Measurements from ENCODE around the gene ATP5MC3.
A peak's percentile ranks its signal among the peaks of the same experiment; 100 is the strongest.

Gene ATP5MC3

DNA sequence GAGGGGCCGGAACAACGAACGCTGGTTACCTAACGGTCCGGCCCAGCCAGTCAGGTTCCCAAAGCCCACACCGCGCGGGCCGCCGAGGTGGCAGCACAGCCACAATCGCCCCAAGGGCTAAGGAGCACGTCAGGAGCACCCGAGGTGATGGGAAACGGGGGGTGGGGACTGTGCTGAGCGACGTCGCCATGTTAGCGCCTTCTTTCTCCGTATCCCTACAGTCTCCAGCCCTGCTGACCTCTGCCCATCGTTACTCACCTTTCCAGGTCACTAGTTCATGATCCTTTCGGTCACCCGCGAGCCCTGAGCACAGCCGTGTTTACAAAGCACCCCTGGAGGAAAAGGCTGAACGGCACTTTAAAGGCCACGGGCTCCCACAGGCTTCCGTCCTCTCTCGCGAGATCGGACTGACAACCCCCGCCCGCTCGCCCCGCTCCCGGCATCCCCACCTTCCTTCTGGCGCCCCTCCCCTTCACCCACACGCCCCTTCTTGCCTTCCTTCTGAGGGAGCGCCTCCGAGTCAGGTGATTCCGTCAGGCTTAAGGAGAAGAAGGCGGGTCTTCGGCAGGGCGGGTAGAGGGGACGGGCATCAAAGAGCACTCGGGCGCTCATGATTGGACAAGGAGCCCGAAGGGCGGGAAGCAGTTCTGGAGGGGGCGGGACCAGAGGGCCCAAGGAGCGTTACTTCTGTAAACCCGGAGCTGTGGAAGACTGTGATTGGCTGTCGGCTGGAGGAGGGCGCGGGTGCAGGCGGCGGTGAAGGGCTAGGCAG, 13.5 kb downstream of the ATP5MC3 start, which contains the start of gene ATF2:
TSS of gene ATF2 (minus strand) at position 412 of the 772 bp plus-strand sequence. CDS start 31,760 bp downstream, outside the sequence.
- Histone ChIP-seq H3K9ac (ENCODE audit: low read length) (peak within 1 kb of the TSS; percentile 95), H3K4me3 (ENCODE audit: low read length) (peak within 1 kb of the TSS; percentile 94), H3K79me1 (ENCODE audit: low read length) (no peaks in the 10 kb centered on the region), H3K4me2 (ENCODE audit: low read length) (peak within 1 kb of the TSS; percentile 48), H4K8ac (ENCODE audit: low read depth, low read length) (no peak within 1 kb of the TSS), H2BK5ac (ENCODE audit: low read length) (peak within 1 kb of the TSS; percentile 83), H2AK5ac (ENCODE audit: low read length) (no peak within 1 kb of the TSS), H2BK15ac (replicated peaks; ENCODE audit: low read depth) (no peak within 1 kb of the TSS), H2BK120ac (ENCODE audit: low read depth, low read length) (no peak within 1 kb of the TSS), H3K79me2 (ENCODE audit: control insufficient read depth, insufficient read depth, low read length) (peaks cover 35% of the 10 kb centered on the region), H3K4ac (ENCODE audit: low read depth, low read length) (peak within 1 kb of the TSS; percentile 92), H3K18ac (ENCODE audit: low read length) (peak within 1 kb of the TSS; percentile 33), H3K56ac (ENCODE audit: low read length) (peak within 1 kb of the TSS; percentile 93), H4K5ac (ENCODE audit: low read length) (no peak within 1 kb of the TSS), H3K27ac (ENCODE audit: low read depth, low read length) (peak within 1 kb of the TSS; percentile 84), H3K36me3 (ENCODE audit: control insufficient read depth, insufficient read depth, low read length) (no peaks in the 10 kb centered on the region), H3K4me1 (ENCODE audit: control insufficient read depth, low read depth, low read length) (no peaks in the 10 kb centered on the region), H3K23ac (ENCODE audit: low read length) (peak within 1 kb of the TSS; percentile 97), H3K27me3 (ENCODE audit: insufficient read depth, low read length, poor library complexity) (no peaks in the 10 kb centered on the region)
- DNase-seq = peak; percentile 100
- WGBS (ENCODE audit: extremely low coverage, insufficient coverage, low lambda C conversion rate) = no CpG with 5 or more reads among the region's 56 CpGs

DNA sequence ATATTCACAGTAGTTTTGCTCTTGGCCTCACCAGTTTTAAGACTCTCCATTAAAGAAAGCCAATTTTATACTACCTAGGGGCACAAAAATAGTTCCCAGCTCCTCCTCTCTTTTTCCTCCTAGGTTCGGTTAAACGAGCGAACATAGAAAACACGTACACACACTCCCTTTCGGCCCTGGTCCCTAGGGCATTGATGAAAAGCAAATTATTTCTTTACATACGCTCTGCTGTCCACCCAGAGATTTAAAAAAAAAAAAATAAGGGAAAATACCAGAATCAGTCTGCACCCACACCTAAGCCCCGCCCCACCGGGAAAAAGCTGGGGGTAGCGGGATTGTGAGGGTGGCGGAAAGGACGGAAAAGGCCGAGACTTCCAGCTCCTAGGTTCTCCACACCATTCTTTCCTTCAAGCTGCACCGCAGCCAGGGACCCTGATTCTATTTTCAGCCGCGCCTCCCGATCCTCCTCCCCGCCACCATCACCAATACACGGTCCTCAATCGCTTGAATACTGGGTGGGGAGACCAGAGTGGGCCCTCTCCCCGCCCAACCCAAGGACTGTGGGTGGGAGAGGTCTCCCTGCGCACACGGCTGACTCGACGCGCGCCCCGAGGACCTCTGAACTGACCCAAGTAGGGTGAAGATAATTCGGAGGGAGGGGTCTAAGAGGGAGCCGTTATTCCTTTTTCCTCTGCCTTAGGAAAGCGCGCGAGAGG, 14.3 kb downstream of the ATP5MC3 start:
- Histone ChIP-seq H3K4ac (ENCODE audit: low read depth, low read length) (peak overlapping the region; percentile 92), H3K56ac (ENCODE audit: low read length) (peak overlapping the region; percentile 93), H3K4me2 (ENCODE audit: low read length) (peak overlapping the region; percentile 40), H3K27ac (ENCODE audit: low read depth, low read length) (peak overlapping the region; percentile 84), H2AK5ac (ENCODE audit: low read length) (no peak overlapping the region), H3K9ac (ENCODE audit: low read length) (peak overlapping the region; percentile 95), H2BK5ac (ENCODE audit: low read length) (peak overlapping the region; percentile 83), H3K79me2 (ENCODE audit: control insufficient read depth, insufficient read depth, low read length) (peaks cover 36% of the 10 kb centered on the region), H3K4me1 (ENCODE audit: control insufficient read depth, low read depth, low read length) (no peaks in the 10 kb centered on the region), H3K79me1 (ENCODE audit: low read length) (no peaks in the 10 kb centered on the region), H4K8ac (ENCODE audit: low read depth, low read length) (no peak overlapping the region), H4K5ac (ENCODE audit: low read length) (no peak overlapping the region), H3K27me3 (ENCODE audit: insufficient read depth, low read length, poor library complexity) (no peaks in the 10 kb centered on the region), H2BK15ac (replicated peaks; ENCODE audit: low read depth) (no peak overlapping the region), H3K23ac (ENCODE audit: low read length) (peak overlapping the region; percentile 97), H3K4me3 (ENCODE audit: low read length) (peak overlapping the region; percentile 94), H3K36me3 (ENCODE audit: control insufficient read depth, insufficient read depth, low read length) (no peaks in the 10 kb centered on the region), H2BK120ac (ENCODE audit: low read depth, low read length) (no peak overlapping the region), H3K18ac (ENCODE audit: low read length) (peak overlapping the region; percentile 33)
- DNase-seq = peak; percentile 59
- WGBS (ENCODE audit: extremely low coverage, insufficient coverage, low lambda C conversion rate) = no CpG with 5 or more reads among the region's 32 CpGs

- Histone ChIP-seq H2AK5ac (ENCODE audit: low read length) (no peak overlapping the region), H3K23ac (ENCODE audit: low read length) (no peak overlapping the region), H3K4ac (ENCODE audit: low read depth, low read length) (no peak overlapping the region), H3K4me1 (ENCODE audit: control insufficient read depth, low read depth, low read length) (no peaks in the 10 kb centered on the region), H3K4me2 (ENCODE audit: low read length) (no peak overlapping the region), H3K27me3 (ENCODE audit: insufficient read depth, low read length, poor library complexity) (no peaks in the 10 kb centered on the region), H3K79me2 (ENCODE audit: control insufficient read depth, insufficient read depth, low read length) (peaks cover 41% of the 10 kb centered on the region), H2BK120ac (ENCODE audit: low read depth, low read length) (no peak overlapping the region), H3K4me3 (ENCODE audit: low read length) (no peak overlapping the region), H3K9ac (ENCODE audit: low read length) (peak overlapping the region; percentile 46), H2BK5ac (ENCODE audit: low read length) (no peak overlapping the region), H4K5ac (ENCODE audit: low read length) (no peak overlapping the region), H3K79me1 (ENCODE audit: low read length) (no peaks in the 10 kb centered on the region), H3K18ac (ENCODE audit: low read length) (no peak overlapping the region), H3K36me3 (ENCODE audit: control insufficient read depth, insufficient read depth, low read length) (no peaks in the 10 kb centered on the region), H3K56ac (ENCODE audit: low read length) (no peak overlapping the region), H3K27ac (ENCODE audit: low read depth, low read length) (no peak overlapping the region), H4K8ac (ENCODE audit: low read depth, low read length) (no peak overlapping the region), H2BK15ac (replicated peaks; ENCODE audit: low read depth) (no peak overlapping the region)
- DNase-seq = no peak
- WGBS (ENCODE audit: extremely low coverage, insufficient coverage, low lambda C conversion rate) = 100% methylated on average over 1 of the region's 9 CpGs
Observed at GRCh38 chr2:175166216-175166824, 15.2 kb downstream of the ATP5MC3 start.

GRCh38 chr2:175164235-175164634, 17.3 kb downstream of the ATP5MC3 start:
- Histone ChIP-seq H4K8ac (ENCODE audit: low read depth, low read length) (no peak overlapping the region), H3K79me1 (ENCODE audit: low read length) (no peaks in the 10 kb centered on the region), H2BK5ac (ENCODE audit: low read length) (no peak overlapping the region), H3K23ac (ENCODE audit: low read length) (no peak overlapping the region), H3K4me1 (ENCODE audit: control insufficient read depth, low read depth, low read length) (no peaks in the 10 kb centered on the region), H3K27me3 (ENCODE audit: insufficient read depth, low read length, poor library complexity) (no peaks in the 10 kb centered on the region), H2BK15ac (replicated peaks; ENCODE audit: low read depth) (no peak overlapping the region), H3K4me3 (ENCODE audit: low read length) (no peak overlapping the region), H3K9ac (ENCODE audit: low read length) (no peak overlapping the region), H3K27ac (ENCODE audit: low read depth, low read length) (no peak overlapping the region), H3K18ac (ENCODE audit: low read length) (no peak overlapping the region), H2AK5ac (ENCODE audit: low read length) (no peak overlapping the region), H2BK120ac (ENCODE audit: low read depth, low read length) (no peak overlapping the region), H3K79me2 (ENCODE audit: control insufficient read depth, insufficient read depth, low read length) (peaks cover 54% of the 10 kb centered on the region), H3K56ac (ENCODE audit: low read length) (no peak overlapping the region), H3K4ac (ENCODE audit: low read depth, low read length) (no peak overlapping the region), H4K5ac (ENCODE audit: low read length) (no peak overlapping the region), H3K4me2 (ENCODE audit: low read length) (no peak overlapping the region), H3K36me3 (ENCODE audit: control insufficient read depth, insufficient read depth, low read length) (no peaks in the 10 kb centered on the region)
- DNase-seq = no peak
- WGBS (ENCODE audit: extremely low coverage, insufficient coverage, low lambda C conversion rate) = no CpG with 5 or more reads among the region's 8 CpGs

GRCh38 chr2:175158894-175159293, 22.6 kb downstream of the ATP5MC3 start:
- H3K4me2 ChIP-seq (ENCODE audit: low read length) = no peak overlapping the region
- H4K5ac ChIP-seq (ENCODE audit: low read length) = no peak overlapping the region
- no peak overlapping the region for H3K4me3 ChIP-seq (ENCODE audit: low read length)
- H3K9ac ChIP-seq (ENCODE audit: low read length) = no peak overlapping the region
- H3K27ac ChIP-seq (ENCODE audit: low read depth, low read length) = no peak overlapping the region
- H2AK5ac ChIP-seq (ENCODE audit: low read length) = no peak overlapping the region
- no peak overlapping the region for H3K4ac ChIP-seq (ENCODE audit: low read depth, low read length)
- no peak overlapping the region for H2BK15ac ChIP-seq (replicated peaks; ENCODE audit: low read depth)
- no peak for DNase-seq
- WGBS (ENCODE audit: extremely low coverage, insufficient coverage, low lambda C conversion rate) = no CpG with 5 or more reads among the region's 4 CpGs
- H3K18ac ChIP-seq (ENCODE audit: low read length) = no peak overlapping the region
- H3K4me1 ChIP-seq (ENCODE audit: control insufficient read depth, low read depth, low read length) = no peaks in the 10 kb centered on the region
- H3K79me1 ChIP-seq (ENCODE audit: low read length) = peaks cover 7% of the 10 kb centered on the region
- H3K56ac ChIP-seq (ENCODE audit: low read length) = no peak overlapping the region
- peaks cover 57% of the 10 kb centered on the region for H3K79me2 ChIP-seq (ENCODE audit: control insufficient read depth, insufficient read depth, low read length)
- H2BK5ac ChIP-seq (ENCODE audit: low read length) = no peak overlapping the region
- peak overlapping the region; percentile 28 for H4K8ac ChIP-seq (ENCODE audit: low read depth, low read length)
- H3K27me3 ChIP-seq (ENCODE audit: insufficient read depth, low read length, poor library complexity) = no peaks in the 10 kb centered on the region
- H3K23ac ChIP-seq (ENCODE audit: low read length) = no peak overlapping the region
- H3K36me3 ChIP-seq (ENCODE audit: control insufficient read depth, insufficient read depth, low read length) = no peaks in the 10 kb centered on the region
- no peak overlapping the region for H2BK120ac ChIP-seq (ENCODE audit: low read depth, low read length)
